Body of pancreas (tissue), 4 donors: Measurements from ENCODE around the gene PLCB4. TPM values are rescaled to one million over a fixed set of nuclear protein-coding genes. Genes with fewer than 3 reads are reported as not detected.

ENCODE experiments used
- ATAC-seq: fragments of 150-250 bp; one replicate; pipeline ENCODE4 v1.9.1; 2016
- DNase-seq, 4 donors: peaks; one replicate each; pipeline ENCODE4 v3.0.0-alpha.2; 2019
- H3K27ac ChIP-seq, 4 donors: fragments of 200-600 bp; sonication (generic); 1 replicate in 3 of 4; 2 replicates in 1 of 4; pipeline versions ENCODE4 v1.5.1 to v1.6.1; 2016 to 2019; ENCODE audit warnings: mild to moderate bottlenecking in 1 of 4, mixed read lengths in 1 of 4, moderate library complexity in 1 of 4
- H3K27me3 ChIP-seq, 2 donors: fragments of 200-600 bp; sonication (generic); one replicate each; pipeline ENCODE4 v1.6.0; 2016; ENCODE audit warnings: mild to moderate bottlenecking in 1 of 2
- H3K36me3 ChIP-seq, 2 donors: fragments of 200-600 bp; sonication (generic); replicated peaks in 1 of 2; 2 replicates each; pipeline ENCODE4 v1.5.1; 2016; ENCODE audit warnings: low read depth in 2 of 2; ENCODE audit not compliant: insufficient read depth in 1 of 2
- H3K4me1 ChIP-seq: fragments of 200-600 bp; sonication (generic); one replicate; pipeline ENCODE4 v1.6.0; 2016
- H3K4me3 ChIP-seq, 2 donors: fragments of 200-600 bp; sonication (generic); 1 replicate in 1 of 2; 2 replicates in 1 of 2; pipeline ENCODE4 v1.5.1; 2016 to 2019
- H3K9me3 ChIP-seq, 3 donors: fragments of 200-600 bp; sonication (generic); 1 replicate in 2 of 3; 2 replicates in 1 of 3; pipeline ENCODE4 v1.5.1; 2016
- CTCF ChIP-seq, 7 experiments: fragments of 450-650 bp in 4 of 7; fragments of 200-600 bp in 3 of 7; sonication (generic) in 3 of 7; IDR thresholded peaks; one replicate each; pipeline ENCODE4 v1.5.1; 2016 to 2019; ENCODE audit warnings: antibody characterized with exemption in 7 of 7
- POLR2A ChIP-seq, 3 donors: fragments of 450-650 bp; IDR thresholded peaks; one replicate each; pipeline ENCODE4 v1.6.1; 2016; ENCODE audit warnings: antibody characterized with exemption in 3 of 3, mild to moderate bottlenecking in 2 of 3
- whole genome bisulfite sequencing, 2 donors: methylation state at CpG; one replicate each; pipeline ENCODE4 v1.1.5; 2017; 5-methylcytosine and 5-hydroxymethylcytosine counted together
- intact Hi-C: fragments of 100-400 bp; cut with DNase I; formaldehyde crosslinking; loops from one replicate; pipeline ENCODE4 v1.15.1; 2023
- total RNA-seq, 2 donors: library from RNA; depleted of rRNA; stranded (reverse); fragments of >200 nt; gene quantifications; one replicate each; pipeline ENCODE4 v1.1.0, GENCODE V29; 2016

The PLCB4 gene
- total RNA-seq, 2 donors from 2014 or later, result 1.3 to 3.4 TPM

GRCh38 chr20:9348316-9348715 is 279.4 kb downstream of the PLCB4 start:
- H3K27ac ChIP-seq, result no peak overlapping the region
- DNase-seq, result no peak
- no peaks in the 10 kb centered on the region for H3K36me3 ChIP-seq
- H3K4me1 ChIP-seq, result no peaks in the 10 kb centered on the region
- no peak for ATAC-seq
- TF ChIP-seq POLR2A (IDR thresholded peaks at IDR 0.05) (no peak), CTCF (IDR thresholded peaks at IDR 0.05) (no peak)
- H3K4me3 ChIP-seq, result no peak overlapping the region
- intact Hi-C loops, result no loop called here
- WGBS, 2 donors, result 52 to 54% methylated on average over 3 of the region's 3 CpGs
- no peaks in the 10 kb centered on the region for H3K9me3 ChIP-seq
- H3K27me3 ChIP-seq, result no peaks in the 10 kb centered on the region

- H3K4me3 ChIP-seq, result no peak overlapping the region
- TF ChIP-seq POLR2A (IDR thresholded peaks at IDR 0.05) (no peak), CTCF (IDR thresholded peaks at IDR 0.05) (no peak)
- H3K36me3 ChIP-seq, result no peaks in the 10 kb centered on the region
- 71 to 72% methylated on average over 2 of the region's 2 CpGs for WGBS, 2 donors
- no peaks in the 10 kb centered on the region for H3K9me3 ChIP-seq
- intact Hi-C loops, result no loop called here
- no peak overlapping the region for H3K27ac ChIP-seq
- no peaks in the 10 kb centered on the region for H3K4me1 ChIP-seq
- ATAC-seq (no peak), DNase-seq (no peak)
- no peaks in the 10 kb centered on the region for H3K27me3 ChIP-seq
These were observed 279.9 kb downstream of the PLCB4 start for GRCh38 chr20:9348747-9349146.

GRCh38 chr20:9349249-9349648 is 280.4 kb downstream of the PLCB4 start:
- Histone ChIP-seq H3K27ac (no peak overlapping the region), H3K4me1 (no peaks in the 10 kb centered on the region), H3K27me3 (no peaks in the 10 kb centered on the region), H3K36me3 (no peaks in the 10 kb centered on the region), H3K9me3 (no peaks in the 10 kb centered on the region), H3K4me3 (no peak overlapping the region)
- intact Hi-C loops, result no loop called here
- TF ChIP-seq CTCF (IDR thresholded peaks at IDR 0.05) (no peak), POLR2A (IDR thresholded peaks at IDR 0.05) (no peak)
- 94 to 98% methylated on average over 4 of the region's 4 CpGs for WGBS, 2 donors
- ATAC-seq, result no peak
- DNase-seq, result no peak

GRCh38 chr20:9352739-9353138 is 283.9 kb downstream of the PLCB4 start:
- DNase-seq (no peak), ATAC-seq (no peak)
- Histone ChIP-seq H3K4me1 (no peaks in the 10 kb centered on the region), H3K4me3 (no peak overlapping the region), H3K27me3 (no peaks in the 10 kb centered on the region), H3K36me3 (no peaks in the 10 kb centered on the region), H3K27ac (no peak overlapping the region), H3K9me3 (no peaks in the 10 kb centered on the region)
- intact Hi-C loops, result no loop called here
- TF ChIP-seq CTCF (IDR thresholded peaks at IDR 0.05), result no peak
- no peak for TF ChIP-seq POLR2A (IDR thresholded peaks at IDR 0.05)

- no peaks in the 10 kb centered on the region for H3K27me3 ChIP-seq
- WGBS, 2 donors, result 42 to 51% methylated on average over 2 of the region's 2 CpGs
- H3K4me3 ChIP-seq, result no peak overlapping the region
- H3K4me1 ChIP-seq, result no peaks in the 10 kb centered on the region
- no peak overlapping the region for H3K27ac ChIP-seq
- intact Hi-C loops, result no loop called here
- no peak for DNase-seq
- no peaks in the 10 kb centered on the region for H3K36me3 ChIP-seq
- no peak for ATAC-seq
- H3K9me3 ChIP-seq, result no peaks in the 10 kb centered on the region
- TF ChIP-seq CTCF (IDR thresholded peaks at IDR 0.05) (no peak), POLR2A (IDR thresholded peaks at IDR 0.05) (no peak)
These were observed 284.5 kb downstream of the PLCB4 start for GRCh38 chr20:9353180-9353915.
